Neural crest cell (in vitro differentiated cells): ENCODE results near the gene CCDC183. TPM values are rescaled to one million over a fixed set of nuclear protein-coding genes. Genes with fewer than 3 reads are reported as not detected.
A peak's percentile ranks its signal among the peaks of the same experiment; 100 is the strongest.

Experiments
- DNase-seq: peaks from one replicate; pipeline ENCODE4 v3.0.0; 2021; ENCODE audit warnings: low read depth, mixed read lengths, low spot score
- H3K27ac Mint-ChIP-seq: one replicate; pipeline ENCODE4 v1.8.0; 2021; ENCODE audit warnings: mild to moderate bottlenecking, mixed read lengths; ENCODE audit not compliant: unreplicated experiment
- H3K27me3 Mint-ChIP-seq: 2 replicates; pipeline ENCODE4 v1.8.0; 2021; ENCODE audit warnings: low read depth, mild to moderate bottlenecking, mixed read lengths
- H3K36me3 Mint-ChIP-seq: 2 replicates; pipeline ENCODE4 v1.8.0; 2021; ENCODE audit warnings: low read depth, mild to moderate bottlenecking, mixed read lengths
- H3K4me1 Mint-ChIP-seq: 2 replicates; pipeline ENCODE4 v1.8.0; 2021; ENCODE audit warnings: mixed read lengths
- H3K4me3 Mint-ChIP-seq: one replicate; pipeline ENCODE4 v1.8.0; 2021; ENCODE audit warnings: mild to moderate bottlenecking, mixed read lengths
- H3K9me3 Mint-ChIP-seq: 2 replicates; pipeline ENCODE4 v1.8.0; 2021; ENCODE audit warnings: mixed read lengths
- CTCF ChIP-seq: fragments of 200-600 bp; sonication (generic); conservative IDR thresholded peaks from 2 replicates; pipeline ENCODE4 v1.5.0; 2021; ENCODE audit warnings: antibody characterized with exemption, mild to moderate bottlenecking
- long read RNA-seq: library from polyadenylated mRNA; unstranded; transcript quantifications from one replicate; pipeline ENCODE4 v2.0.0, GENCODE V29; 2020
- total RNA-seq: library from RNA; stranded (reverse); gene quantifications from 2 replicates; pipeline ENCODE4 v1.2.1, GENCODE V29; 2021

Gene CCDC183
- total RNA-seq = 0.93 and 1.4 TPM in 2 replicates
- long read RNA-seq = 0 reads

GRCh38 chr9:136796238-136796774 lies at the start of gene CCDC183:
TSS of gene CCDC183 (plus strand) at chr9:136796338. CDS start at chr9:136796398, 60 bp downstream.
- H3K36me3 Mint-ChIP-seq = no peaks in the 10 kb centered on the region
- peak within 1 kb of the TSS; percentile 35 for H3K27ac Mint-ChIP-seq
- peaks cover 31% of the 10 kb centered on the region for H3K4me1 Mint-ChIP-seq
- peaks cover 33% of the 10 kb centered on the region for H3K27me3 Mint-ChIP-seq
- H3K9me3 Mint-ChIP-seq = no peaks in the 10 kb centered on the region
- H3K4me3 Mint-ChIP-seq = peak within 1 kb of the TSS; percentile 69
- no peak for DNase-seq
- no peak for TF ChIP-seq CTCF

- Mint-ChIP-seq H3K4me1 (no peaks in the 10 kb centered on the region), H3K36me3 (no peaks in the 10 kb centered on the region), H3K27ac (no peak overlapping the region), H3K27me3 (peaks cover 5% of the 10 kb centered on the region), H3K9me3 (peaks cover under 1% of the 10 kb centered on the region), H3K4me3 (no peak overlapping the region)
- TF ChIP-seq CTCF = no peak
- DNase-seq = no peak
Measured at GRCh38 chr9:136746621-136747020, 49.5 kb upstream of the CCDC183 start.

- TF ChIP-seq CTCF = no peak
- Mint-ChIP-seq H3K36me3 (no peaks in the 10 kb centered on the region), H3K9me3 (peaks cover 4% of the 10 kb centered on the region), H3K4me3 (no peak overlapping the region), H3K27ac (no peak overlapping the region), H3K4me1 (no peaks in the 10 kb centered on the region), H3K27me3 (peaks cover 11% of the 10 kb centered on the region)
- DNase-seq = no peak
Measured at GRCh38 chr9:136747161-136748060, 48.7 kb upstream of the CCDC183 start.

- Mint-ChIP-seq H3K4me1 (no peaks in the 10 kb centered on the region), H3K27me3 (peaks cover 13% of the 10 kb centered on the region), H3K4me3 (no peak within 1 kb of the TSS), H3K27ac (no peak within 1 kb of the TSS), H3K36me3 (no peaks in the 10 kb centered on the region), H3K9me3 (peaks cover 6% of the 10 kb centered on the region)
- TF ChIP-seq CTCF = no peak
- DNase-seq = no peak
Measured at GRCh38 chr9:136748201-136748600, 47.9 kb upstream of the CCDC183 start, which contains the start of gene LCN6. TSS of gene LCN6 (minus strand) at chr9:136748525. CDS start at chr9:136748483, 42 bp downstream.

- DNase-seq = no peak
- TF ChIP-seq CTCF = no peak
- Mint-ChIP-seq H3K36me3 (no peaks in the 10 kb centered on the region), H3K27ac (no peak overlapping the region), H3K9me3 (peaks cover 6% of the 10 kb centered on the region), H3K27me3 (peaks cover 13% of the 10 kb centered on the region), H3K4me1 (no peaks in the 10 kb centered on the region), H3K4me3 (no peak overlapping the region)
Measured at GRCh38 chr9:136748666-136749611, 47.2 kb upstream of the CCDC183 start.
